ENCODE data around the gene EPHA6. TPM values are rescaled to one million over a fixed set of nuclear protein-coding genes. Genes with fewer than 3 reads are reported as not detected.

The EPHA6 gene
- total and polyA plus RNA-seq, 9 of the 15 experiments (the other 6 are each of a cell fraction or from before 2014, with no cell fraction given), result not detected

DNA sequence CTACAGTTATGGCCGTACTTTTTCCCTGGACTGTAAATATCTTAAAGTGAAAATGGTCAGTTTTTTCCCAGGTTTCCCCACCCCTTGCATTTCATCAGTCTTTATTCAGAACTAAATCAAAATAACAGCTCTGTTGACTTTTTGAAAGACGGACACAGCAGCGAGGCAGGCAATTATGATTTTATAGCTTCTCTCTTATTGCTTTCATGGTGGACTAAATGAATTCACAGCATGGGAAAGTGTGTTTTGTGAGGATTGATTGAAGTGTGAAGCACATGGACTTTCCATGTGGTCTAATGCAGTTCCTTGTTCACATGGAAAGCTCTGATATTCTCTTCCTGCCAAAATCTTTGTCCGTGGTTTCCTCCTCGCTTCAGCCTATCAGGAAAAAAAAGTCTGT, 681.5 kb downstream of the EPHA6 start:
- in situ Hi-C loops (cut with MboI) (no loop called here), intact Hi-C loops (cut with micrococcal nuclease) (no loop called here)
- no peak overlapping the region for H3K4me2 ChIP-seq (ENCODE audit: insufficient read depth, low read length)
- H3K36me3 ChIP-seq (ENCODE audit: control insufficient read depth, insufficient read depth, low read length), result no peaks in the 10 kb centered on the region
- no peaks in the 10 kb centered on the region for H3K27me3 ChIP-seq (ENCODE audit: control insufficient read depth in 2 of 2, insufficient read depth in 2 of 2, low read length in 2 of 2)
- H4K20me1 ChIP-seq (replicated peaks; ENCODE audit: control insufficient read depth, insufficient read depth, low read length), result no peaks in the 10 kb centered on the region
- WGBS (ENCODE audit: insufficient coverage, low coverage, missing lambda C conversion rate), result 4% methylated on average over 5 of the region's 5 CpGs
- no peaks in the 10 kb centered on the region for H3K4me1 ChIP-seq (replicated peaks in 1 of 2; ENCODE audit: control insufficient read depth in 2 of 2, insufficient read depth in 2 of 2, low read length in 2 of 2)
- TF ChIP-seq ZNF668 (CRISPR knock-in tag; IDR thresholded peaks at IDR 0.05) (no peak), MYBL2 (IDR thresholded peaks at IDR 0.05; ENCODE audit: low read depth) (no peak), MYBL2 (CRISPR knock-in tag; IDR thresholded peaks at IDR 0.05; ENCODE audit: borderline replicate concordance) (no peak), NRF1 (conservative IDR thresholded peaks at IDR 0.05 in 1 of 2, IDR thresholded peaks at IDR 0.05 in 1 of 2) (no peak), MAFF (IDR thresholded peaks at IDR 0.05; ENCODE audit: low read length) (no peak), RNF2 (IDR thresholded peaks at IDR 0.05) (no peak), POLR2B (IDR thresholded peaks at IDR 0.05; ENCODE audit: low read depth, partially characterized antibody) (no peak), SMARCE1 (IDR thresholded peaks at IDR 0.05) (no peak)
- TF ChIP-seq, protein P1, sequence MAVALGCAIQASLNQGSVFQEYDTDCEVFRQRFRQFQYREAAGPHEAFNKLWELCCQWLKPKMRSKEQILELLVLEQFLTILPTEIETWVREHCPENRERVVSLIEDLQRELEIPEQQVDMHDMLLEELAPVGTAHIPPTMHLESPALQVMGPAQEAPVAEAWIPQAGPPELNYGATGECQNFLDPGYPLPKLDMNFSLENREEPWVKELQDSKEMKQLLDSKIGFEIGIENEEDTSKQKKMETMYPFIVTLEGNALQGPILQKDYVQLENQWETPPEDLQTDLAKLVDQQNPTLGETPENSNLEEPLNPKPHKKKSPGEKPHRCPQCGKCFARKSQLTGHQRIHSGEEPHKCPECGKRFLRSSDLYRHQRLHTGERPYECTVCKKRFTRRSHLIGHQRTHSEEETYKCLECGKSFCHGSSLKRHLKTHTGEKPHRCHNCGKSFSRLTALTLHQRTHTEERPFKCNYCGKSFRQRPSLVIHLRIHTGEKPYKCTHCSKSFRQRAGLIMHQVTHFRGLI (CRISPR knock-in tag; IDR thresholded peaks at IDR 0.05), result no peak
- TF ChIP-seq, protein P2, sequence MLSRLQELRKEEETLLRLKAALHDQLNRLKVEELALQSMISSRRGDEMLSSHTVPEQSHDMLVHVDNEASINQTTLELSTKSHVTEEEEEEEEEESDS (CRISPR knock-in tag; IDR thresholded peaks at IDR 0.05), result no peak
- no peak overlapping the region for H3K4me3 ChIP-seq
- no peaks in the 10 kb centered on the region for H3K9me3 ChIP-seq (replicated peaks; ENCODE audit: control insufficient read depth, insufficient read depth, low read depth, low read length)
- H3K27ac ChIP-seq (ENCODE audit: extremely low read depth, low read depth, low read length), result no peak overlapping the region
- no peak overlapping the region for H3K9ac ChIP-seq (ENCODE audit: insufficient read depth in 1 of 2, low read depth in 2 of 2, low read length in 2 of 2)
- H2AFZ ChIP-seq (ENCODE audit: low read depth, low read length), result no peak overlapping the region
- DNase-seq (ENCODE audit: extremely low read depth in 1 of 4, low spot score in 3 of 4), result no peak
- no peaks in the 10 kb centered on the region for H3K9me1 ChIP-seq (ENCODE audit: control insufficient read depth, insufficient read depth, low read length)
- ATAC-seq, result no peak
- no peaks in the 10 kb centered on the region for H3K79me2 ChIP-seq (ENCODE audit: control insufficient read depth, insufficient read depth, low read length)
- POLR2A ChIA-PET, result interaction anchor here (0.5 kb wide), 1 partner anchor 10 kb away, joined by 3 read pairs; no protein-coding TSS in a partner anchor
- no peak for FAIRE-seq
- BruUV-seq (replicated peaks), result no TSS peak
- CTCF ChIA-PET (ENCODE audit: low intra/inter-chr PET ratio), result no interaction called here

All from K562 (cell line).